ENCODE data around the gene AHRR. TPM values are rescaled to one million over a fixed set of nuclear protein-coding genes. Genes with fewer than 3 reads are reported as not detected.

Gene AHRR
- total and polyA plus RNA-seq, 9 of the 15 experiments (the other 6 are each of a cell fraction or from before 2014, with no cell fraction given) = 0.06 to 1.6 (median 0.75) TPM; not detected in 1

DNA sequence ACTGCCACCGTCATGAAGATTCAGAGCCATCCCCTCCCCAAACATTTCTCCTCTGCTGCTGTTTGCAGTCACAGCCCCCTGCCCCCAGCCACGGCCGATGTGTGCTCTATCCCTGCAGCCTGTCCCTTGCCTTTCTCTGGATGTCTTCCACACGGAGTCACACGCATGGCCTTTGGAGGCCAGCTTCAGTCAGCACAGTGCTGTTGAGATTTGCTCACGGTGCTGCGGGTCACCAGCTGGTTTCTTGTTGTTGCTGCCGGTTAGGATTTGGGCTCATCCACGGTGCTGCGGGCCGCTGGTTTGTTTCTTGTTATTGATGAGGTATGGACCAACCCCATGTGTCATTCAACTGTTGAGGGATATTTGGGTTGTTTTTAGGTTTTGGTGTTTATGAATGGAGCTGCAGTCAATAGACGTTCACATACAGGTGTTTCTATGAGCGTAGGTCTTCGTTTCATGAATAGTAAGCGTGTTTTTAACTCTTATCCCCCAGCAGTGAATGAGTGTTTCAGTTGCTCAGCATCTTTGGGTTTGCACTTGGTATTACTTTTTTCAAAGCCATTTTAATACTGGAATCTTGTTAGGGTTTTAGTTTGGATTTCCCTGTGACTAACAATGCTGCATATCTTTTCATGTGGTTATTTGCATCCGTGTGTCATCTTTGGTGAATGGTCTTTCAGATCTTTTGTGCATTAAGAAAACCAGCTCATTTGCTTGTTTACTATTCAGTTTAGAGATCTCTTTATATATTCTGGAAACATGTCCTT is 57.6 kb downstream of the AHRR start (continued):
- TF ChIP-seq KLF6 (CRISPR knock-in tag; IDR thresholded peaks at IDR 0.05; ENCODE audit: borderline replicate concordance) (no peak), ZNF436 (CRISPR knock-in tag; IDR thresholded peaks at IDR 0.05) (no peak), COPS2 (conservative IDR thresholded peaks at IDR 0.05) (no peak), RBM22 (IDR thresholded peaks at IDR 0.05; ENCODE audit: low read depth, low read length, poor library complexity, severe bottlenecking) (no peak), LARP7 (IDR thresholded peaks at IDR 0.05) (no peak)
- TF ChIP-seq, protein P1, sequence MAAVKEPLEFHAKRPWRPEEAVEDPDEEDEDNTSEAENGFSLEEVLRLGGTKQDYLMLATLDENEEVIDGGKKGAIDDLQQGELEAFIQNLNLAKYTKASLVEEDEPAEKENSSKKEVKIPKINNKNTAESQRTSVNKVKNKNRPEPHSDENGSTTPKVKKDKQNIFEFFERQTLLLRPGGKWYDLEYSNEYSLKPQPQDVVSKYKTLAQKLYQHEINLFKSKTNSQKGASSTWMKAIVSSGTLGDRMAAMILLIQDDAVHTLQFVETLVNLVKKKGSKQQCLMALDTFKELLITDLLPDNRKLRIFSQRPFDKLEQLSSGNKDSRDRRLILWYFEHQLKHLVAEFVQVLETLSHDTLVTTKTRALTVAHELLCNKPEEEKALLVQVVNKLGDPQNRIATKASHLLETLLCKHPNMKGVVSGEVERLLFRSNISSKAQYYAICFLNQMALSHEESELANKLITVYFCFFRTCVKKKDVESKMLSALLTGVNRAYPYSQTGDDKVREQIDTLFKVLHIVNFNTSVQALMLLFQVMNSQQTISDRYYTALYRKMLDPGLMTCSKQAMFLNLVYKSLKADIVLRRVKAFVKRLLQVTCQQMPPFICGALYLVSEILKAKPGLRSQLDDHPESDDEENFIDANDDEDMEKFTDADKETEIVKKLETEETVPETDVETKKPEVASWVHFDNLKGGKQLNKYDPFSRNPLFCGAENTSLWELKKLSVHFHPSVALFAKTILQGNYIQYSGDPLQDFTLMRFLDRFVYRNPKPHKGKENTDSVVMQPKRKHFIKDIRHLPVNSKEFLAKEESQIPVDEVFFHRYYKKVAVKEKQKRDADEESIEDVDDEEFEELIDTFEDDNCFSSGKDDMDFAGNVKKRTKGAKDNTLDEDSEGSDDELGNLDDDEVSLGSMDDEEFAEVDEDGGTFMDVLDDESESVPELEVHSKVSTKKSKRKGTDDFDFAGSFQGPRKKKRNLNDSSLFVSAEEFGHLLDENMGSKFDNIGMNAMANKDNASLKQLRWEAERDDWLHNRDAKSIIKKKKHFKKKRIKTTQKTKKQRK (IDR thresholded peaks at IDR 0.05; ENCODE audit: borderline replicate concordance, low read depth, low read length) = no peak
- TF ChIP-seq, protein P2, sequence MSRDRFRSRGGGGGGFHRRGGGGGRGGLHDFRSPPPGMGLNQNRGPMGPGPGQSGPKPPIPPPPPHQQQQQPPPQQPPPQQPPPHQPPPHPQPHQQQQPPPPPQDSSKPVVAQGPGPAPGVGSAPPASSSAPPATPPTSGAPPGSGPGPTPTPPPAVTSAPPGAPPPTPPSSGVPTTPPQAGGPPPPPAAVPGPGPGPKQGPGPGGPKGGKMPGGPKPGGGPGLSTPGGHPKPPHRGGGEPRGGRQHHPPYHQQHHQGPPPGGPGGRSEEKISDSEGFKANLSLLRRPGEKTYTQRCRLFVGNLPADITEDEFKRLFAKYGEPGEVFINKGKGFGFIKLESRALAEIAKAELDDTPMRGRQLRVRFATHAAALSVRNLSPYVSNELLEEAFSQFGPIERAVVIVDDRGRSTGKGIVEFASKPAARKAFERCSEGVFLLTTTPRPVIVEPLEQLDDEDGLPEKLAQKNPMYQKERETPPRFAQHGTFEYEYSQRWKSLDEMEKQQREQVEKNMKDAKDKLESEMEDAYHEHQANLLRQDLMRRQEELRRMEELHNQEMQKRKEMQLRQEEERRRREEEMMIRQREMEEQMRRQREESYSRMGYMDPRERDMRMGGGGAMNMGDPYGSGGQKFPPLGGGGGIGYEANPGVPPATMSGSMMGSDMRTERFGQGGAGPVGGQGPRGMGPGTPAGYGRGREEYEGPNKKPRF (IDR thresholded peaks at IDR 0.05; ENCODE audit: low read depth, low read length) = no peak
- TF ChIP-seq, protein P3, sequence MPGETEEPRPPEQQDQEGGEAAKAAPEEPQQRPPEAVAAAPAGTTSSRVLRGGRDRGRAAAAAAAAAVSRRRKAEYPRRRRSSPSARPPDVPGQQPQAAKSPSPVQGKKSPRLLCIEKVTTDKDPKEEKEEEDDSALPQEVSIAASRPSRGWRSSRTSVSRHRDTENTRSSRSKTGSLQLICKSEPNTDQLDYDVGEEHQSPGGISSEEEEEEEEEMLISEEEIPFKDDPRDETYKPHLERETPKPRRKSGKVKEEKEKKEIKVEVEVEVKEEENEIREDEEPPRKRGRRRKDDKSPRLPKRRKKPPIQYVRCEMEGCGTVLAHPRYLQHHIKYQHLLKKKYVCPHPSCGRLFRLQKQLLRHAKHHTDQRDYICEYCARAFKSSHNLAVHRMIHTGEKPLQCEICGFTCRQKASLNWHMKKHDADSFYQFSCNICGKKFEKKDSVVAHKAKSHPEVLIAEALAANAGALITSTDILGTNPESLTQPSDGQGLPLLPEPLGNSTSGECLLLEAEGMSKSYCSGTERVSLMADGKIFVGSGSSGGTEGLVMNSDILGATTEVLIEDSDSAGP (CRISPR knock-in tag; IDR thresholded peaks at IDR 0.05) = no peak
- TF ChIP-seq, protein P4, sequence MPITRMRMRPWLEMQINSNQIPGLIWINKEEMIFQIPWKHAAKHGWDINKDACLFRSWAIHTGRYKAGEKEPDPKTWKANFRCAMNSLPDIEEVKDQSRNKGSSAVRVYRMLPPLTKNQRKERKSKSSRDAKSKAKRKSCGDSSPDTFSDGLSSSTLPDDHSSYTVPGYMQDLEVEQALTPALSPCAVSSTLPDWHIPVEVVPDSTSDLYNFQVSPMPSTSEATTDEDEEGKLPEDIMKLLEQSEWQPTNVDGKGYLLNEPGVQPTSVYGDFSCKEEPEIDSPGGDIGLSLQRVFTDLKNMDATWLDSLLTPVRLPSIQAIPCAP (CRISPR knock-in tag; IDR thresholded peaks at IDR 0.05; ENCODE audit: borderline replicate concordance) = no peak
